Endothelial cell of umbilical vein (primary cell): ENCODE results near the gene RALGAPB. TPM values are rescaled to one million over a fixed set of nuclear protein-coding genes. Genes with fewer than 3 reads are reported as not detected.

Experiments
- BruUV-seq: library from RNA; stranded (reverse); fragments of 400-500 nt; replicated peaks from 2 replicates; lab custom pipeline; 2021; lab: Mats Ljungman, UMichigan
- CTCF ChIA-PET: fragments of 300-600, 350-600 bp; sonication (Branson Sonifier 250); formaldehyde crosslinking; loops from one replicate; lab custom pipeline; 2021; ENCODE audit warnings: antibody characterized with exemption, inconsistent platforms; lab: Charles Lee
- POLR2A ChIA-PET: fragments of 300-600, 350-600 bp; sonication (Branson Sonifier 250); formaldehyde crosslinking; loops from one replicate; lab custom pipeline; 2021; ENCODE audit warnings: antibody characterized with exemption, inconsistent platforms; lab: Charles Lee
- DNase-seq: peaks from one replicate; pipeline ENCODE4 v3.0.0-alpha.2; 2011; ENCODE audit warnings: low read depth, low spot score
- FAIRE-seq: peaks from 2 replicates; lab custom pipeline; 2011; peaks lifted over from hg19 to GRCh38; lab: Jason Lieb, UNC
- H2AFZ ChIP-seq: 2 replicates; pipeline ENCODE4 v1.6.0; 2012; ENCODE audit warnings: low read depth, low read length, control low read depth, inconsistent platforms
- H3K27ac ChIP-seq: 2 replicates; pipeline ENCODE4 v1.5.1; 2011; ENCODE audit warnings: low read depth, mild to moderate bottlenecking, control low read depth, low read length, moderate library complexity; ENCODE audit not compliant: insufficient read depth
- H3K27me3 ChIP-seq, 2 experiments: 2 replicates each; pipeline versions ENCODE4 v1.6.0 to v1.6.1; 2011; ENCODE audit warnings: low read length in 2 of 2, mixed read lengths in 1 of 2; ENCODE audit not compliant: control insufficient read depth in 2 of 2, insufficient read depth in 2 of 2
- H3K36me3 ChIP-seq, 2 experiments: 2 replicates in 1 of 2; 3 replicates in 1 of 2; pipeline ENCODE4 v1.5.1; 2011; ENCODE audit warnings: low read length in 2 of 2, mild to moderate bottlenecking in 1 of 2, moderate library complexity in 1 of 2; ENCODE audit not compliant: control insufficient read depth in 2 of 2, insufficient read depth in 2 of 2; ENCODE audit errors: extremely low read depth in 1 of 2
- H3K4me1 ChIP-seq: 3 replicates; pipeline ENCODE4 v1.5.1; 2011; ENCODE audit warnings: mild to moderate bottlenecking, low read length; ENCODE audit not compliant: control insufficient read depth, insufficient read depth; ENCODE audit errors: extremely low read depth
- H3K4me2 ChIP-seq: 2 replicates; pipeline ENCODE4 v1.6.1; 2011; ENCODE audit warnings: low read length, control low read depth, mixed read lengths; ENCODE audit not compliant: insufficient read depth
- H3K4me3 ChIP-seq, 3 experiments: fragments of 200-600 bp in 1 of 3; sonication (generic), shearing (Covaris generic) in 1 of 3; replicated peaks in 1 of 3; 2 replicates each; pipeline ENCODE4 v1.5.1; 2011 to 2016; ENCODE audit warnings: control low read depth in 3 of 3, low read length in 3 of 3, mild to moderate bottlenecking in 2 of 3, inconsistent platforms in 1 of 3, low read depth in 1 of 3, moderate library complexity in 1 of 3; ENCODE audit not compliant: insufficient read depth in 1 of 3
- H3K79me2 ChIP-seq: 2 replicates; pipeline ENCODE4 v1.6.0; 2012; ENCODE audit warnings: low read length, inconsistent platforms; ENCODE audit not compliant: control insufficient read depth, insufficient read depth
- H3K9ac ChIP-seq: replicated peaks from 2 replicates; pipeline ENCODE3; 2011; ENCODE audit warnings: low read length, control low read depth; ENCODE audit not compliant: insufficient read depth; ENCODE audit errors: extremely low read depth
- H3K9me1 ChIP-seq: replicated peaks from 3 replicates; pipeline ENCODE4 v1.6.0; 2011; ENCODE audit warnings: mild to moderate bottlenecking, low read length; ENCODE audit not compliant: control insufficient read depth, insufficient read depth; ENCODE audit errors: extremely low read depth
- H3K9me3 ChIP-seq: replicated peaks from 2 replicates; pipeline ENCODE4 v1.5.1; 2012; ENCODE audit warnings: low read length, inconsistent platforms; ENCODE audit not compliant: control insufficient read depth, insufficient read depth
- H4K20me1 ChIP-seq: replicated peaks from 2 replicates; pipeline ENCODE3; 2011; ENCODE audit warnings: mild to moderate bottlenecking, low read length; ENCODE audit not compliant: control insufficient read depth, insufficient read depth; ENCODE audit errors: extremely low read depth
- CTCF ChIP-seq, 2 donors: IDR thresholded peaks; 1 replicate in 1 of 2; 2 replicates in 1 of 2; pipeline ENCODE4 v1.5.1; 2011; ENCODE audit warnings: low read length in 2 of 2, mild to moderate bottlenecking in 2 of 2, moderate library complexity in 2 of 2, control low read depth in 1 of 2, inconsistent platforms in 1 of 2, low read depth in 1 of 2; ENCODE audit not compliant: insufficient read depth in 1 of 2; ENCODE audit errors: extremely low read depth in 1 of 2
- EZH2 ChIP-seq: IDR thresholded peaks from 2 replicates; pipeline ENCODE4 v1.6.1; 2012; ENCODE audit warnings: borderline replicate concordance, low read depth, mild to moderate bottlenecking, moderate library complexity, low read length, inconsistent platforms; ENCODE audit not compliant: severe bottlenecking
- FOS ChIP-seq: IDR thresholded peaks from 2 replicates; pipeline ENCODE4 v1.6.1; 2011; ENCODE audit warnings: mild to moderate bottlenecking, low read length, moderate library complexity, borderline replicate concordance; ENCODE audit not compliant: insufficient read depth
- GATA2 ChIP-seq: IDR thresholded peaks from 2 replicates; pipeline ENCODE4 v1.7.0; 2011; ENCODE audit warnings: low read depth, mild to moderate bottlenecking, moderate library complexity, mixed read lengths, low read length; ENCODE audit not compliant: insufficient read length, insufficient read depth
- JUN ChIP-seq: IDR thresholded peaks from 2 replicates; pipeline ENCODE4 v1.6.1; 2011; ENCODE audit warnings: borderline replicate concordance, low read depth; ENCODE audit not compliant: insufficient read length, insufficient read depth
- MAX ChIP-seq: IDR thresholded peaks from 2 replicates; pipeline ENCODE4 v1.6.1; 2011; ENCODE audit not compliant: insufficient read depth, insufficient read length
- MYC ChIP-seq: IDR thresholded peaks from one replicate; pipeline ENCODE4 v1.6.1; 2011; ENCODE audit warnings: mild to moderate bottlenecking, low read depth, low read length
- POLR2A ChIP-seq: IDR thresholded peaks from 2 replicates; pipeline ENCODE4 v1.6.1; 2012; ENCODE audit warnings: low read depth, mild to moderate bottlenecking, control low read depth, low read length
- POLR2AphosphoS5 ChIP-seq: IDR thresholded peaks from 2 replicates; pipeline ENCODE4 v1.6.1; 2012; ENCODE audit warnings: low read depth, mild to moderate bottlenecking, control low read depth, low read length, moderate library complexity; ENCODE audit not compliant: insufficient read depth
- dilution Hi-C: fragments of 300-500 bp; cut with MboI; formaldehyde crosslinking; loops from one replicate; pipeline ENCODE4 v1.15.0; 2019; ENCODE audit warnings: low sequenced_read_pairs; ENCODE audit not compliant: extremely low pct_ligation_motif_present
- intact Hi-C: fragments of 100-400 bp; cut with micrococcal nuclease; formaldehyde crosslinking; loops from one replicate; pipeline ENCODE4 v1.10.0; 2022
- polyA plus RNA-seq, 4 experiments: library from polyadenylated mRNA; depleted of rRNA in 3 of 4; stranded (reverse) in 3 of 4; unstranded in 1 of 4; fragments of >200 nt; gene quantifications; 2 replicates each; pipeline versions ENCODE4 v1.2.1 to v1.2.3, GENCODE V29; 2011 to 2012; ENCODE audit warnings: missing spikeins in 1 of 4
- total RNA-seq: library from RNA; stranded (reverse); gene quantifications from 2 replicates; pipeline ENCODE4 v1.2.3, GENCODE V29; 2021

The RALGAPB gene
- total and polyA plus RNA-seq, 2 donors (not counting 3 experiments of a cell fraction or from before 2014, with no cell fraction given), result 12.8 to 38.7 TPM

- CTCF ChIA-PET, result interaction anchor here (0.8 to 1.2 kb wide), 2 partner anchors 13 to 14 kb away, joined by 3 to 4 read pairs; no protein-coding TSS in a partner anchor
- dilution Hi-C loops, result no loop called here
- Histone ChIP-seq H3K4me2 (no peak overlapping the region), H3K27ac (no peak overlapping the region), H3K27me3 (no peaks in the 10 kb centered on the region), H3K4me3 (no peak overlapping the region), H3K79me2 (no peaks in the 10 kb centered on the region), H3K9me1 (no peaks in the 10 kb centered on the region), H3K9ac (no peak overlapping the region), H3K9me3 (no peaks in the 10 kb centered on the region), H2AFZ (no peak overlapping the region), H3K4me1 (no peaks in the 10 kb centered on the region), H4K20me1 (no peaks in the 10 kb centered on the region), H3K36me3 (peaks cover 6 to 7% of the 10 kb centered on the region in 2 experiments)
- TF ChIP-seq JUN, result no peak
- TF ChIP-seq GATA2, result no peak
- TF ChIP-seq CTCF (IDR thresholded peaks at IDR 0.05; ENCODE audit: extremely low read depth in 1 of 2, insufficient read depth in 1 of 2, low read depth in 1 of 2, low read length in 2 of 2), result no peak
- no peak for TF ChIP-seq MAX
- no peak for TF ChIP-seq POLR2AphosphoS5
- no peak for TF ChIP-seq MYC
- TF ChIP-seq EZH2, result no peak
- TF ChIP-seq POLR2A, result no peak
- TF ChIP-seq FOS, result no peak
- intact Hi-C loops, result no loop called here
- no TSS peak for BruUV-seq
- no peak for FAIRE-seq
- POLR2A ChIA-PET, result no interaction called here
- no peak for DNase-seq
Observed at GRCh38 chr20:38566036-38566598, 93.5 kb downstream of the RALGAPB start.
